Panc1 (cell line): ENCODE measurements around the gene ECEL1. TPM values are rescaled to one million over a fixed set of nuclear protein-coding genes. Genes with fewer than 3 reads are reported as not detected.

Source experiments
- ATAC-seq: fragments of 200-7000 bp; cut with Tn5 transposase; 2 replicates; pipeline ENCODE4 v1.9.1; 2020; ENCODE audit warnings: mild to moderate bottlenecking, moderate library complexity
- BruUV-seq: library from RNA; stranded (reverse); fragments of 400-500 nt; replicated peaks from 2 replicates; lab custom pipeline; 2021; lab: Mats Ljungman, UMichigan
- CTCF ChIA-PET: fragments of 300-600 bp; sonication (Branson Sonifier 250); formaldehyde crosslinking; loops from one replicate; lab custom pipeline; 2022; ENCODE audit warnings: antibody characterized with exemption; lab: Charles Lee
- POLR2A ChIA-PET: fragments of 300-600 bp; sonication (Branson Sonifier 250); formaldehyde crosslinking; loops from one replicate; lab custom pipeline; 2022; ENCODE audit warnings: antibody characterized with exemption; lab: Charles Lee
- DNase-seq: peaks from one replicate; pipeline ENCODE4 v3.0.0-alpha.2; 2010; ENCODE audit warnings: low read depth, low spot score
- H3K27ac ChIP-seq: 2 replicates; pipeline ENCODE4 v1.5.1; 2011; ENCODE audit warnings: mild to moderate bottlenecking, low read length, inconsistent platforms
- H3K27me3 ChIP-seq: fragments of 200-500 bp; sonication (Bioruptor generic); 2 replicates; pipeline ENCODE4 v1.6.0; 2014; ENCODE audit warnings: low read length, inconsistent platforms; ENCODE audit not compliant: control insufficient read depth, insufficient read depth
- H3K36me3 ChIP-seq: fragments of 200-500 bp; sonication (Bioruptor generic); 2 replicates; pipeline ENCODE4 v1.5.1; 2014; ENCODE audit warnings: inconsistent platforms, mild to moderate bottlenecking, low read length, moderate library complexity; ENCODE audit not compliant: control insufficient read depth, insufficient read depth
- H3K4me1 ChIP-seq: 2 replicates; pipeline ENCODE4 v1.5.1; 2011; ENCODE audit warnings: inconsistent platforms, mild to moderate bottlenecking, low read length, moderate library complexity; ENCODE audit not compliant: control insufficient read depth, insufficient read depth
- H3K4me3 ChIP-seq, 2 experiments: 2 replicates each; pipeline ENCODE4 v1.5.1; 2011 to 2012; ENCODE audit warnings: low read depth in 2 of 2, low read length in 2 of 2, mild to moderate bottlenecking in 2 of 2, inconsistent platforms in 1 of 2, moderate library complexity in 1 of 2
- H3K9me3 ChIP-seq: fragments of 200-500 bp; sonication (Bioruptor generic); 2 replicates; pipeline ENCODE4 v1.5.1; 2014; ENCODE audit warnings: low read depth, mild to moderate bottlenecking, inconsistent platforms, low read length, moderate library complexity; ENCODE audit not compliant: control insufficient read depth, insufficient read depth
- POLR2AphosphoS5 ChIP-seq: IDR thresholded peaks from 2 replicates; pipeline ENCODE4 v1.6.1; 2012; ENCODE audit warnings: mild to moderate bottlenecking, low read depth, low read length, moderate library complexity
- REST ChIP-seq, 2 experiments: IDR thresholded peaks; 2 replicates each; pipeline ENCODE4 v1.6.1; 2011 to 2012; ENCODE audit warnings: low read depth in 2 of 2, control low read depth in 1 of 2, low read length in 1 of 2, mild to moderate bottlenecking in 1 of 2, moderate library complexity in 1 of 2; ENCODE audit not compliant: insufficient read depth in 1 of 2
- SIN3A ChIP-seq: IDR thresholded peaks from 2 replicates; pipeline ENCODE4 v1.6.1; 2012; ENCODE audit warnings: low read depth, mild to moderate bottlenecking, low read length, moderate library complexity, borderline replicate concordance; ENCODE audit not compliant: insufficient read depth
- TCF7L2 ChIP-seq: IDR thresholded peaks from 2 replicates; pipeline ENCODE4 v1.6.1; 2011; ENCODE audit warnings: mild to moderate bottlenecking, low read depth, low read length, inconsistent platforms
- in situ Hi-C: cut with HindIII; loops from 2 replicates; pipeline ENCODE4 v1.10.0; 2016; ENCODE audit warnings: low sequenced_read_pairs, low pct_unique_long_range_greater_than_20kb
- intact Hi-C: fragments of 100-400 bp; cut with micrococcal nuclease; formaldehyde crosslinking; loops from one replicate; pipeline ENCODE4 v1.10.0; 2022; ENCODE audit not compliant: unreplicated experiment
- total RNA-seq: library from RNA; stranded (reverse); gene quantifications from one replicate; pipeline ENCODE4 v1.2.1, GENCODE V29; 2021; ENCODE audit not compliant: unreplicated experiment
- TF ChIP-seq, protein P1 (sequence below): fragments of 450-650 bp; IDR thresholded peaks from 2 replicates; pipeline ENCODE4 v1.5.1; 2017; ENCODE audit warnings: mild to moderate bottlenecking

Gene ECEL1
- total RNA-seq, 1 experiment from 2014 or later: 2.9 TPM

DNA sequence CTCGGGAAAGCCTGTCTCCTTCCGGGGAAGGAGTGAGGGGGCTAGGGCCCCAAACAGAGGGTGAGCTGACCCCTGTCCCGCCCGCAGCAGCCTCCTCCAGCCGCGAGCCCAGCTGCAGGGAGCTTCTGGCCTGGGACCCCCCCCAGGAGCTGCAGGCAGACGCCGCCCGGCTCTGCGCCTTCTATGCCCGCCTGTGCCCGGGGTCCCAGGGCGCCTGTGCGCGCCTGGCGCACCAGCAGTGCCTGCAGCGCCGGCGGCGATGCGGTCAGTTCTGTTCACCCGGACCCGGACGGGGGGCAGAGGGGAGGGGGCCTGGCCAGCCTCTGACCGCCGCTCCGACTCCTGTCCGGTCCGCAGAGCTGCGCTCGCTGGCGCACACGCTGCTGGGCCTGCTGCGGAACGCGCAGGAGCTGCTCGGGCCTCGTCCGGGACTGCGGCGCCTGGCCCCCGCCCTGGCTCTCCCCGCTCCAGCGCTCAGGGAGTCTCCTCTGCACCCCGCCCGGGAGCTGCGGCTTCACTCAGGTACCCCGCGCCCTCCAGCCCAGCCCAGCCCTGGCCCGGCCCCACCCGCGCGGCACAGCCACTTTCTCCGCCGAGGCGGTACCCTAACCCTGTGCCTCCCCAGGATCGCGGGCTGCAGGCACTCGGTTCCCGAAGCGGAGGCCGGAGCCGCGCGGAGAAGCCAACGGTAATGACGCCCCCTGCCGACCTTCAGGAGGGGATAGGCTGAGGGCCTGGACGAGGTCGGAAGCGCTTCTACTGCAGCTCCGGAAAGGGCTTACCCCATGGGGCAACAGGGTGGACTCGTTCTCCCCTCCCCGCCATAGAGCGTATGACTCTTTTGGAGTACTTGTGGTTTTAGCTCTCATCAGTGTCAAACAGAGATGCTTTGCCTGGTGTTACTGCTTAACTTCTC lies 36.3 kb upstream of the ECEL1 start:
- peaks cover 6% of the 10 kb centered on the region; the same call in 1 of the 2 replicates for H3K4me1 ChIP-seq
- DNase-seq (no peak), ATAC-seq (peak; percentile 78)
- TF ChIP-seq, protein P1, sequence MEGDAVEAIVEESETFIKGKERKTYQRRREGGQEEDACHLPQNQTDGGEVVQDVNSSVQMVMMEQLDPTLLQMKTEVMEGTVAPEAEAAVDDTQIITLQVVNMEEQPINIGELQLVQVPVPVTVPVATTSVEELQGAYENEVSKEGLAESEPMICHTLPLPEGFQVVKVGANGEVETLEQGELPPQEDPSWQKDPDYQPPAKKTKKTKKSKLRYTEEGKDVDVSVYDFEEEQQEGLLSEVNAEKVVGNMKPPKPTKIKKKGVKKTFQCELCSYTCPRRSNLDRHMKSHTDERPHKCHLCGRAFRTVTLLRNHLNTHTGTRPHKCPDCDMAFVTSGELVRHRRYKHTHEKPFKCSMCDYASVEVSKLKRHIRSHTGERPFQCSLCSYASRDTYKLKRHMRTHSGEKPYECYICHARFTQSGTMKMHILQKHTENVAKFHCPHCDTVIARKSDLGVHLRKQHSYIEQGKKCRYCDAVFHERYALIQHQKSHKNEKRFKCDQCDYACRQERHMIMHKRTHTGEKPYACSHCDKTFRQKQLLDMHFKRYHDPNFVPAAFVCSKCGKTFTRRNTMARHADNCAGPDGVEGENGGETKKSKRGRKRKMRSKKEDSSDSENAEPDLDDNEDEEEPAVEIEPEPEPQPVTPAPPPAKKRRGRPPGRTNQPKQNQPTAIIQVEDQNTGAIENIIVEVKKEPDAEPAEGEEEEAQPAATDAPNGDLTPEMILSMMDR: peak; percentile 83; the same call in 1 of the 2 replicates
- TF ChIP-seq POLR2AphosphoS5: no peak
- no peaks in the 10 kb centered on the region for H3K9me3 ChIP-seq
- peak overlapping the region; percentile 37 to 38 for H3K4me3 ChIP-seq
- ChIA-PET CTCF (interaction anchor here (0.6 to 1.3 kb wide), 4 partner anchors 9 to 606 kb away, joined by 3 to 6 read pairs (median 5); no protein-coding TSS in a partner anchor), POLR2A (no interaction called here)
- no peaks in the 10 kb centered on the region for H3K27me3 ChIP-seq
- H3K27ac ChIP-seq: no peak overlapping the region
- in situ Hi-C loops (no loop called here), intact Hi-C loops (loop anchor here (2.0 to 10.0 kb wide), 3 partner anchors 77 to 619 kb away; no protein-coding TSS in a partner anchor)
- BruUV-seq: no TSS peak
- no peaks in the 10 kb centered on the region for H3K36me3 ChIP-seq

- no peaks in the 10 kb centered on the region for H3K27me3 ChIP-seq
- POLR2A ChIA-PET: no interaction called here
- peaks cover 6% of the 10 kb centered on the region; the same call in 1 of the 2 replicates for H3K4me1 ChIP-seq
- H3K9me3 ChIP-seq: no peaks in the 10 kb centered on the region
- no peak for DNase-seq
- no peaks in the 10 kb centered on the region for H3K36me3 ChIP-seq
- intact Hi-C loops: loop anchor here (2.0 to 10.0 kb wide), 3 partner anchors 77 to 619 kb away; no protein-coding TSS in a partner anchor
- TF ChIP-seq SIN3A: no peak
- no peak for TF ChIP-seq POLR2AphosphoS5
- TF ChIP-seq, protein P1: no peak
- no peak for TF ChIP-seq REST (IDR thresholded peaks at IDR 0.05; ENCODE audit: insufficient read depth in 1 of 2, low read depth in 2 of 2, low read length in 1 of 2)
- TF ChIP-seq TCF7L2: no peak
- in situ Hi-C loops: no loop called here
- no TSS peak for BruUV-seq
- CTCF ChIA-PET: interaction anchor here (0.6 to 1.9 kb wide), 5 partner anchors 8 to 606 kb away, joined by 3 to 7 read pairs (median 5); no protein-coding TSS in a partner anchor
- peak overlapping the region; percentile 37 to 38 for H3K4me3 ChIP-seq
- ATAC-seq: peak; percentile 36
- no peak overlapping the region for H3K27ac ChIP-seq
Measured at GRCh38 chr2:232523402-232523681, 35.7 kb upstream of the ECEL1 start.
